Transverse colon (tissue), 4 donors: ENCODE measurements around the gene CRYBG3. TPM values are rescaled to one million over a fixed set of nuclear protein-coding genes. Genes with fewer than 3 reads are reported as not detected.
"Not testable (repeated sequence)": the region's sequence is repeated elsewhere in the genome, so short reads cannot be mapped to it uniquely, and the experiment has no call there.

Experiments used
- DNase-seq: peaks from one replicate; pipeline ENCODE4 v3.0.0-alpha.2; 2019
- H3K27ac ChIP-seq, 4 donors: fragments of 200-600 bp; sonication (generic); 2 replicates each; pipeline ENCODE4 v1.5.1; 2016 to 2018; ENCODE audit warnings: inconsistent platforms in 4 of 4
- H3K27me3 ChIP-seq: fragments of 200-600 bp; sonication (generic); 2 replicates; pipeline ENCODE4 v1.5.1; 2017; ENCODE audit warnings: inconsistent platforms
- H3K36me3 ChIP-seq, 4 donors: fragments of 200-600 bp; sonication (generic); 2 replicates each; pipeline ENCODE4 v1.5.1; 2017 to 2019; ENCODE audit warnings: inconsistent platforms in 4 of 4
- H3K4me1 ChIP-seq, 4 donors: fragments of 200-600 bp; sonication (generic); 2 replicates each; pipeline ENCODE4 v1.5.1; 2017 to 2020; ENCODE audit warnings: inconsistent platforms in 4 of 4
- H3K4me3 ChIP-seq, 4 donors: fragments of 200-600 bp; sonication (generic); 1 replicate in 1 of 4; 2 replicates in 3 of 4; pipeline versions ENCODE4 v1.5.1 to v1.6.1; 2017 to 2019; ENCODE audit warnings: inconsistent platforms in 4 of 4
- H3K9me3 ChIP-seq, 2 donors: fragments of 200-600 bp; sonication (generic); 2 replicates each; pipeline ENCODE4 v1.5.1; 2017 to 2019; ENCODE audit warnings: inconsistent platforms in 2 of 2
- EP300 ChIP-seq: sonication (generic); formaldehyde crosslinking; IDR thresholded peaks from one replicate; pipeline ENCODE4 v1.6.1; 2017; ENCODE audit warnings: antibody characterized with exemption, low read depth
- POLR2A ChIP-seq: fragments of 450-650 bp; IDR thresholded peaks from one replicate; pipeline ENCODE4 v1.6.1; 2016; ENCODE audit warnings: antibody characterized with exemption, mild to moderate bottlenecking, moderate library complexity
- POLR2AphosphoS5 ChIP-seq, 3 donors: sonication (generic); formaldehyde crosslinking; IDR thresholded peaks; one replicate each; pipeline ENCODE4 v1.6.1; 2016; ENCODE audit warnings: antibody characterized with exemption in 3 of 3
- WGBS, 2 donors: methylation state at CpG; one replicate each; pipeline ENCODE4 v1.1.5; 2018; ENCODE audit warnings: low coverage in 1 of 2; 5-methylcytosine and 5-hydroxymethylcytosine counted together
- in situ Hi-C, 4 donors: fragments of 200-750 bp; cut with MboI; loops; one replicate each; pipeline versions ENCODE4 v1.15.0 to v1.15.1; 2017; ENCODE audit warnings: low sequenced_read_pairs in 3 of 4, low pct_ligation_motif_present in 1 of 4, low pct_unique_long_range_greater_than_20kb in 1 of 4
- intact Hi-C: fragments of 100-400 bp; cut with DNase I; formaldehyde crosslinking; loops from one replicate; pipeline ENCODE4 v1.15.1; 2023; ENCODE audit warnings: low total_unique reads
- total RNA-seq, 4 donors: library from RNA; depleted of rRNA; stranded (reverse); fragments of >200 nt; gene quantifications; one replicate each; pipeline ENCODE4 v1.1.0, GENCODE V29; 2016
- TF ChIP-seq, protein P1 (sequence below), 5 experiments: fragments of 200-600 bp in 3 of 5; fragments of 450-650 bp in 2 of 5; sonication (generic) in 3 of 5; IDR thresholded peaks; 1 replicate in 2 of 5; 2 replicates in 3 of 5; pipeline ENCODE4 v1.5.1; 2016 to 2017; ENCODE audit warnings: antibody characterized with exemption in 5 of 5, inconsistent platforms in 3 of 5, mild to moderate bottlenecking in 2 of 5, moderate library complexity in 1 of 5

CRYBG3 gene
- total RNA-seq, 4 donors from 2014 or later, result 21.3 to 32.7 (median 27.9) TPM

DNA sequence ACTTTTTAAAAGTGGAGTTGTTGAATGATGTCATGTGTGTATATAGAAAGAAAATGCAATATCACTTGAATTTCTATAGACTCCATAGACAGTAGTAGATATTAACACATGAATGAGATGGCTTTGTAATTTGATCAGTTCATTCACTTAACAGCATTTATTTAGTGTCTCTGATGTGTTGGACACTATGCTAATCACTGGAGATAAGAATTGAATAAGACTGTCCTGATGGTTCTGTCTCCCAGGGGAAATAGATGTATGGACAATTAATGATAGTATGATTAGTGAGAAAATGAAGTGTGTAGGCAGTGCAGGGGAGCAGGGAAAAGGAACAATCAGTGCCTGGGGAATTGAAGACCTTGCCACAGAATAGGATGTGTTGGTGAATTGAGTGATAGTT is 77.5 kb downstream of the CRYBG3 start:
- DNase-seq, result no peak
- Histone ChIP-seq H3K4me1 (peaks cover 0 to 18% (median 13%) of the 10 kb centered on the region in 4 donors), H3K4me3 (no peak overlapping the region), H3K36me3 (peaks cover 0 to 7% (median 0%) of the 10 kb centered on the region in 4 donors), H3K27me3 (no peaks in the 10 kb centered on the region), H3K9me3 (no peaks in the 10 kb centered on the region), H3K27ac (no peak overlapping the region)
- in situ Hi-C loops (no loop called here), intact Hi-C loops (no loop called here)
- TF ChIP-seq, protein P1, sequence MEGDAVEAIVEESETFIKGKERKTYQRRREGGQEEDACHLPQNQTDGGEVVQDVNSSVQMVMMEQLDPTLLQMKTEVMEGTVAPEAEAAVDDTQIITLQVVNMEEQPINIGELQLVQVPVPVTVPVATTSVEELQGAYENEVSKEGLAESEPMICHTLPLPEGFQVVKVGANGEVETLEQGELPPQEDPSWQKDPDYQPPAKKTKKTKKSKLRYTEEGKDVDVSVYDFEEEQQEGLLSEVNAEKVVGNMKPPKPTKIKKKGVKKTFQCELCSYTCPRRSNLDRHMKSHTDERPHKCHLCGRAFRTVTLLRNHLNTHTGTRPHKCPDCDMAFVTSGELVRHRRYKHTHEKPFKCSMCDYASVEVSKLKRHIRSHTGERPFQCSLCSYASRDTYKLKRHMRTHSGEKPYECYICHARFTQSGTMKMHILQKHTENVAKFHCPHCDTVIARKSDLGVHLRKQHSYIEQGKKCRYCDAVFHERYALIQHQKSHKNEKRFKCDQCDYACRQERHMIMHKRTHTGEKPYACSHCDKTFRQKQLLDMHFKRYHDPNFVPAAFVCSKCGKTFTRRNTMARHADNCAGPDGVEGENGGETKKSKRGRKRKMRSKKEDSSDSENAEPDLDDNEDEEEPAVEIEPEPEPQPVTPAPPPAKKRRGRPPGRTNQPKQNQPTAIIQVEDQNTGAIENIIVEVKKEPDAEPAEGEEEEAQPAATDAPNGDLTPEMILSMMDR (IDR thresholded peaks at IDR 0.05), result no peak
- TF ChIP-seq POLR2A (no peak), POLR2AphosphoS5 (IDR thresholded peaks at IDR 0.05) (no peak), EP300 (no peak)

DNA sequence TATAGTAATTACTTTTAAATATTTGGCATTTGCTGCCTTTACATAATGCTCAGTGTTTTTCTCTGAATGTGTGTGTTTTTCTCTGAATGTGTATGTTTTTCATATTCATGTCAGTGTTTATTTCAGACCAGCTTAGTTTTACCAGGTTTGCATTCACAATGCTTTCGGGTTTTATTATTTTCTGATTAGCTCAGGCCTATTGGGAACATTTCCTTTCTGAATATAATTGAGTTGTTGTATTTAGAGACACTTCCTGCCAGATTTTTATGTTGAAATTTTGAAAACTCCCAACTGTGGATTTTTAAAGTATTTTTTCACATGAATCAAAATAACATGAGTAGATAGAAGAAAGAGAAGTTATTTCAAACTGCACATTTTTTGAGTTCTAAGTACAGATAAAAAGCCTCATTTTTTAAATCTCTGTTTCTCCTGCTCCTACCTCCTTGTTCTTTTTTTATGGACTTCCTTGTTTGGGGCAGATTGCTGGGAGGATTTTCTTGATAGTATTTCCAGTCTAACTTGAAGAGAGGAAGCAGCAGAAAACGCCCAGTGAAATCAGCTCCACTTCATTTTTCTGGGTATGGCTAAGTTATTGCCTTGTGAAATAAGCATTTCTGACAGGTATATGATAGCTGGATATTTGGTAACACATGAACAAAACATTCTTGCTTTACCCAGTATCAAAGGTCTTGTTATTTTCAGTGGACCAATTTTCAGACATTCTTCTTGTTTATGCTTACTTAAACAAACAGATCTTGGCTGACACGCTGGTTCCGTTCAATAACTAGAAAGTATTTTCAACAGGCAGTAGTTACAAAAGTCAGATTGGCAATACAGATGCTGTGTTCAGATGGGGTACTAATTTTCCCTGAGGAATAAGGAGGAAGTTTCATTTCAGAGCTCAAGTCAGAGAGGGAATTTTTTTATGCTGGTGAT is 79.8 kb downstream of the CRYBG3 start:
- Histone ChIP-seq H3K36me3 (peaks cover 0 to 7% (median 0%) of the 10 kb centered on the region in 4 donors), H3K4me1 (peaks cover 0 to 18% (median 13%) of the 10 kb centered on the region in 4 donors), H3K27me3 (no peaks in the 10 kb centered on the region), H3K27ac (peak overlapping the region; percentile 49 to 63 (median 56)), H3K4me3 (no peak overlapping the region), H3K9me3 (no peaks in the 10 kb centered on the region)
- in situ Hi-C loops, result no loop called here
- TF ChIP-seq, protein P1 (IDR thresholded peaks at IDR 0.05), result no peak
- no peak for TF ChIP-seq POLR2A
- WGBS, 2 donors, result 30 to 31% methylated on average over 4 of the region's 4 CpGs
- intact Hi-C loops, result no loop called here
- DNase-seq, result peak; percentile 7

DNA sequence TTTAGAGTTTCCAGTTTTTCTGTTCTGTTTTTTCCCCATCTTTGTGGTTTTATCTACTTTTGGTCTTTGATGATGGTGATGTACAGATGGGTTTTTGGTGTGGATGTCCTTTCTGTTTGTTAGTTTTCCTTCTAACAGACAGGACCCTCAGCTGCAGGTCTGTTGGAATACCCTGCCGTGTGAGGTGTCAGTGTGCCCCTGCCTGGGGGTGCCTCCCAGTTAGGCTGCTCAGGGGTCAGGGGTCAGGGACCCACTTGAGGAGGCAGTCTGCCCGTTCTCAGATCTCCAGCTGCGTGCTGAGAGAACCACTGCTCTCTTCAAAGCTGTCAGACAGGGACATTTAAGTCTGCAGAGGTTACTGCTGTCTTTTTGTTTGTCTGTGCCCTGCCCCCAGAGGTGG is 88.0 kb downstream of the CRYBG3 start:
- H3K36me3 ChIP-seq, H3K27ac ChIP-seq, H3K27me3 ChIP-seq, H3K9me3 ChIP-seq, in situ Hi-C loops, intact Hi-C loops, DNase-seq, H3K4me3 ChIP-seq, H3K4me1 ChIP-seq: not testable (repeated sequence)
- WGBS, 2 donors, result no CpG with 5 or more reads among the region's 3 CpGs

DNA sequence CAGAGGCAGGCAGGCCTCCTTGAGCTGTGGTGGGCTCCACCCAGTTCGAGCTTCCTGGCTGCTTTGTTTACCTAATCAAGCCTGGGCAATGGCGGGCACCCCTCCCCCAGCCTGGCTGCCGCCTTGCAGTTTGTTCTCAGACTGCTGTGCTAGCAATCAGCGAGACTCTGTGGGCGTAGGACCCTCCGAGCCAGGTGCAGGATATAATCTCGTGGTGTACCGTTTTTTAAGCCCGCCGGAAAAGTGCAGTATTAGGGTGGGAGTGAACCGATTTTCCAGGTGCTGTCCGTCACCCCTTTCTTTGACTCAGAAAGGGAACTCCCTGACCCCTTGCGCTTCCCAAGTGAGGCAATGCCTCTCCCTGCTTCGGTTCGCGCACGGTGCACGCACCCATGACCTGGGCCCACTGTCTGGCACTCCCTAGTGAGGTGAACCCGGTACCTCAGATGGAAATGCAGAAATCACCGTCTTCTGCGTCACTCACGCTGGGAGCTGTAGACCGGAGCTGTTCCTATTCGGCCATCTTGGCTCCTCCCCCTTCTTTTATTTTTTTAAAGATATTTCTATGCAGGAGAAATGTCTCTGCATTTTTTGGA is 88.5 kb downstream of the CRYBG3 start:
- H3K27me3 ChIP-seq, H3K4me3 ChIP-seq, H3K4me1 ChIP-seq, H3K36me3 ChIP-seq, in situ Hi-C loops, H3K9me3 ChIP-seq, intact Hi-C loops: not testable (repeated sequence)
- peak; percentile 14 for DNase-seq
- H3K27ac ChIP-seq, result peak overlapping the region in 1 of 4 donors; percentile 46
- WGBS, 2 donors, result 57 to 79% methylated on average over 7 to 24 of the region's 24 CpGs

DNA sequence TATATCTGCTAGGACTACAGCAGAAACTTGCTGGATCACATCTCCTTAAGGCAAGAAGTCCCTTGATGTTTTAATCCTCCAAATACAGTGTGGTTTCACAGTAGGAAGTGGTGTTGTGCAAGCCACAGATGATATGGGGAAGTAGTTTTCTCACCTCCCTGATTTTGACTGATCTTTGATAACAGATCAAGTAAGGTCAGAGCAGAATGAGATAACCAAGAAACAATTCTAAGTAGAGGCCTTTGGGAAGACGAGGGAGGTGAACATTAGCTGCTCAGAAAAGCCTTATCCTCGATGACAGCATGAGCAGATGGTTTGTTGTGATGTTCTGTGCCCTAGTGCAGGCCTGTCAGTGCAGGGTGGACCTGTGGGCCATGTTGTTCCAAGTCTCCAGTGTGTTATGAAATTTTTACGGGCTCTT is 89.1 kb downstream of the CRYBG3 start:
- intact Hi-C loops, result no loop called here
- 40 to 53% methylated on average over 1 to 3 of the region's 3 CpGs for WGBS, 2 donors
- H3K9me3 ChIP-seq, result no peaks in the 10 kb centered on the region
- peaks cover 0 to 7% (median 3%) of the 10 kb centered on the region in 4 donors for H3K4me1 ChIP-seq
- no peaks in the 10 kb centered on the region for H3K27me3 ChIP-seq
- H3K36me3 ChIP-seq, result peaks cover 0 to 4% (median under 1%) of the 10 kb centered on the region in 4 donors
- in situ Hi-C loops, result no loop called here
- DNase-seq, result no peak
- TF ChIP-seq, protein P1 (IDR thresholded peaks at IDR 0.05), result no peak
- TF ChIP-seq EP300 (no peak), POLR2AphosphoS5 (IDR thresholded peaks at IDR 0.05) (no peak), POLR2A (no peak)
- H3K4me3 ChIP-seq, result no peak overlapping the region
- H3K27ac ChIP-seq, result peak overlapping the region in 1 of 4 donors; percentile 46
